Measurements from ENCODE around the gene CIDEA.

- TF ChIP-seq CTCF (IDR thresholded peaks at IDR 0.05), result no peak
- TF ChIP-seq POLR2A (IDR thresholded peaks at IDR 0.05), result no peak
Observed at GRCh38 chr18:12290086-12290485, 35.9 kb downstream of the CIDEA start.

Measured in uterus (tissue), 2 donors.